Tibial nerve (tissue), 3 donors: ENCODE measurements around the gene KCTD14.

ENCODE experiments used
- POLR2A ChIP-seq, 2 donors: fragments of 450-650 bp; IDR thresholded peaks; one replicate each; pipeline ENCODE4 v1.6.1; 2017; ENCODE audit warnings: antibody characterized with exemption in 2 of 2, mild to moderate bottlenecking in 2 of 2, moderate library complexity in 2 of 2
- TF ChIP-seq, protein P1 (sequence below), 5 experiments: fragments of 200-600 bp in 3 of 5; fragments of 450-650 bp in 2 of 5; sonication (generic) in 3 of 5; IDR thresholded peaks; one replicate each; pipeline ENCODE4 v1.5.1; 2016 to 2019; ENCODE audit warnings: antibody characterized with exemption in 5 of 5, mild to moderate bottlenecking in 3 of 5, moderate library complexity in 2 of 5

GRCh38 chr11:78041843-78042440 is 18.9 kb upstream of the KCTD14 start:
- TF ChIP-seq, protein P1, sequence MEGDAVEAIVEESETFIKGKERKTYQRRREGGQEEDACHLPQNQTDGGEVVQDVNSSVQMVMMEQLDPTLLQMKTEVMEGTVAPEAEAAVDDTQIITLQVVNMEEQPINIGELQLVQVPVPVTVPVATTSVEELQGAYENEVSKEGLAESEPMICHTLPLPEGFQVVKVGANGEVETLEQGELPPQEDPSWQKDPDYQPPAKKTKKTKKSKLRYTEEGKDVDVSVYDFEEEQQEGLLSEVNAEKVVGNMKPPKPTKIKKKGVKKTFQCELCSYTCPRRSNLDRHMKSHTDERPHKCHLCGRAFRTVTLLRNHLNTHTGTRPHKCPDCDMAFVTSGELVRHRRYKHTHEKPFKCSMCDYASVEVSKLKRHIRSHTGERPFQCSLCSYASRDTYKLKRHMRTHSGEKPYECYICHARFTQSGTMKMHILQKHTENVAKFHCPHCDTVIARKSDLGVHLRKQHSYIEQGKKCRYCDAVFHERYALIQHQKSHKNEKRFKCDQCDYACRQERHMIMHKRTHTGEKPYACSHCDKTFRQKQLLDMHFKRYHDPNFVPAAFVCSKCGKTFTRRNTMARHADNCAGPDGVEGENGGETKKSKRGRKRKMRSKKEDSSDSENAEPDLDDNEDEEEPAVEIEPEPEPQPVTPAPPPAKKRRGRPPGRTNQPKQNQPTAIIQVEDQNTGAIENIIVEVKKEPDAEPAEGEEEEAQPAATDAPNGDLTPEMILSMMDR (IDR thresholded peaks at IDR 0.05), result no peak
- TF ChIP-seq POLR2A (IDR thresholded peaks at IDR 0.05), result no peak
